NCI-H446 (cell line): Measurements from ENCODE around the gene MYOF.
A peak's percentile ranks its signal among the peaks of the same experiment; 100 is the strongest.
"Not testable (repeated sequence)": the region's sequence is repeated elsewhere in the genome, so short reads cannot be mapped to it uniquely, and the experiment has no call there.

Experiments used
- DNase-seq, 2 experiments: peaks; one replicate each; lab custom pipeline; 2025; lab: John Stamatoyannopoulos, UW

The MYOF gene

DNA sequence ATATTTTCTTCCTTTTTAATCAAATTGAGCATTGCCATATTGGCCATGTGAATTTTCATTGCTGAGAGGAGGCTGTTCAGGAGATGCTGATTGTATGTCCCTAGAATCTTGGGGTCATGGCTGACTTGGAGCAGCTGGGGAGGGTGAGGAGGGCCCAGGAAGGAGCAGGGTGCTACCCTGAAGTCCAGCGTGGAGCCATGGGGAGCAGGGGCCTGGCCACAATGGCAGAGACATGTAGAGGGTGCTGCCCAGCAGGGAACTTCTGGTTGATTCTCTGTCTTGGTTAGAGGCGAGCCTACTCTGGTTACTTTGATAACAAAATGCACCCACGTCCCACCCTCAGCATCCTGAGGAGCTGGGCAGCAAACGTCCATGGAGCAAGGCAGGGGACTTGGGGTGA, 186.0 kb downstream of the MYOF start:
- no peak for DNase-seq

DNA sequence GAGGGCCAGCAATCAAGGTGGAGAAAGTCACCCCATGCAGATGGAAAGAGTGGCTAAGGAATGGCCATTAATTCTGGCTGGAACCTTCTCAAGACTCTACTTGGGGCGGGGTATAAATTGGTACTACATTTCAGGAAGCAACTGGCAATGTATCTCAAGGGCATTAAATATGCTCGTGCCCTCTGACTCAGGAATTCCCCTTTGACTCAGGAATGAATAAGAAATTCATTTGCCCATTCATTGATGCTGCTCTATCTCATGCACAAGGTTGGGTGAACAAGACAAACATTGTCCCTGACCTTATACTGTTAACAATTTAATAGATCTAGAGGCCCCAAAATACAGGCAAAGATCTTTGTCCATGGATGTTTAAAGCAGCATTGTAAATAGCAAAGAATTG, 188.1 kb downstream of the MYOF start:
- DNase-seq = no peak

DNA sequence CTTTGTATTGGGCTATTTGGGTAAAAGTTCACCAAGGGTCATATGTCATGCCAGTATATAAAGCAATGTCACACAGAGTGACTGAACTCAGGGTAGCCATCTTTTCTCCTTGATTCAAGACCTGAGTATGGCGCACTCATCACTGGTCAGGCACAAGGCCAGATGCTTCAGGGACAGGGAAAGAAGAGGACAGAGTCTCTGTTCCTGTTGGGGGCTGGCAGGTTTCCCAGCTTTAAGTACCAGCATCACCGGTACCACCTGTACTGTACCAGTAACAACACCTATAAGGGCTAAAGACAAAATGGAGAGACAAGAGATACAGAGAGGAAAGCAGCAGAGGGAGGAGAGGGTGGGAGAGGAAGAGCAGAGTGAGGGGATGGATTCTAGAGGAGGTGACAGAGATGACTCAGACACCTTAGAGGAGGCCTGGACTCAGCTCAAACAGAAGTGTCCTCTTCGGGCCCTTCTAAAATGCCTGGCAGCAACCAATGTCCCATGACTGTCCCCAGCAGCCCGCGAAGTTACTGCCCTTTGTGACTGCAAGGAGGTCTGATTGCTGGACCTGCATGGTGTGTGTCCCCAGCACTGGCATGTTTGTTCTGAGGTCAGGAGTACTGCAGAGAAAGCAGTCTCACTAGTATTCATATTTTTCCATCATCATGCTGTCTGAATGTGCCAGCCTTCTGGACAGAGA, 191.3 kb downstream of the MYOF start:
- no peak for DNase-seq

GRCh38 chr10:93288679-93289634, 193.2 kb downstream of the MYOF start:
- DNase-seq = peak; percentile 26 to 56

DNA sequence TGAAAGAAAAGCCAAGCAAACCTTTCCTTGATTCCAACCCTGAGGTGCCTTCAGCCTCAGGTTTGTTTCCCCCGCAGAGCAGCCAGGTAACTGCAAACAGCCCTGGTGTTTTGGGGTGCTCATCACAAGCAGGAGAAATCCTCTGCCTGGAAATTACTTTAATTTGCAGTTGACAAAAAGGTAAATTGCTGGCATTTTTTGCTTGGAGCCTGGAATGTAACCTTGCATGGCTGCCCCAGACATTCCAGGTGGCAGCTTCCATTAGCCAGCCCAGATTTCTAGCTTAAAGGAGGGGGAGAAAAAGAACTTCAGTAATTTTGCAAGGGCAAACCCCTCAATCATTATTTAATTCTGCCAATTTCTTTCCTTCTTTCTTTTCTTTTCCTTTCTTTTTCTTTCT, 194.4 kb downstream of the MYOF start:
- no peak for DNase-seq

DNA sequence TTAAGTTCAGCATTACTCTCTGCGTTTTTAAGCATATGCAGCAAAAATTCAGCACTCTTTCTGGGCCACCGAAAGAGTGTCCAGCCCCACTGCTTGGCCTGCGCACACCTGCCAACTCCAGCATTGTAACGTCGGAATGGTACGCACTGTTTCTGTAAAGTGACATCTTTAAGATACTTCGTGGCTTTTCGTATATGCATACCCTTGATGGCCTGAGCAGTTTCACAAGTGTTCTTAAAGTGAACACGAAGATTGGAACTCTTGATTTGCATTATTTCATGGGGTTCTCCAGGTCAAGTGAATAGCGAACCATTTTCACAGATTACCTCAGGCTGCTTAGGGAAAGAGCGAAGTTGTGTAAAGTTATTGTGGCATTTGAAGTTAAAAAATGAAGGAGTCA, 197.9 kb downstream of the MYOF start:
- not testable (repeated sequence) for DNase-seq

DNA sequence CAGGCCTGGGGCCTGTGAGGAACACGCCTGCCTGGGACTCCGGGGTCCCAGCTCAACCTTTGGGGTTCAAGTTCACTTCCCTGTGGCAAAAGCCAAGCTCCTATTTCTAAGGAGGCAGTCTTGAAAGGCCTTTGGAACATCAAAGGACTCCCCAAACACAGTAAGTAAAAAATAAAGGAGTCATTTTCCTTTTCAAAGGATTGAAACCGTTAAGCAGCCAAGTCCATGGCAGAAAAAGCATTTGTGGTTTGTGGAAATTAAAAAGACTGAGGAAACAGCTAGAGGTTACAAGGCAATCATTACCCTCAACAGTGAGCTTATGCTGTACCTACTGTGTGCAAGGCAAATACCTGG, 200.8 kb downstream of the MYOF start:
- no peak for DNase-seq

DNA sequence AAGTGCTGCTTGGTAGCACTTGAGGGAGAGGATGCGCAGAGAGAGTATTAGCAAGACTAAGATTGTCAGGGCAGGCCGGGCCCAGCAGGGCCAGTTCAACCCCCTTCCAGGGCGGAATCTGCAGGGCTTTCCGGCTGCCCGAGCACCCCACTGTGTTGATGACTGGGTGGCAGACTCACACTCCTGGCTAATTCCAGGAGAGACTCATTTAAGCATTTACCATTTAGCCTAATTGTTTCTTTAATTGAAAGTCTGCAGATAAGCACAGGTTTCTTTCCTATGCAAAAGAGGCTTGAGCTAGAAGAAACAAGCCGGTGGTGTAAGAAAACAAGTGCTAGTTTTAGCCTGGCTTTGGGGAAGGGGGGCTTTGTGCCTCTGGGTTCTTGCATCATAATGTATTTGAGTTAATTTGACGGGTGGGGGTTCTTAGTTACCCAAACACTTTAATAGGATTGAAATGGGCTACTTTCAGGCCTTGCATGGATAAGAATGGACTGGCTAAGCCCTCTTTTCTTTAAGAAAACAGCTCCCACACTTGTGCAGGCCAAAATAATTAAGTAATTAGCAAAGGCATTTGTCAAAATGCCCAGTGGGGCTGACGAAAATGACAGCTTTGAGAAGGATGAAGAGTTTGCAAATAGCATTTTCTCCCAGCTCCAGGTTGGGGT, 201.3 kb downstream of the MYOF start:
- no peak for DNase-seq

GRCh38 chr10:93280121-93280698, 201.9 kb downstream of the MYOF start:
- no peak for DNase-seq

- peak in 1 of 2 experiments; percentile 10 for DNase-seq
Measured at GRCh38 chr10:93277360-93277759, 204.8 kb downstream of the MYOF start.

DNA sequence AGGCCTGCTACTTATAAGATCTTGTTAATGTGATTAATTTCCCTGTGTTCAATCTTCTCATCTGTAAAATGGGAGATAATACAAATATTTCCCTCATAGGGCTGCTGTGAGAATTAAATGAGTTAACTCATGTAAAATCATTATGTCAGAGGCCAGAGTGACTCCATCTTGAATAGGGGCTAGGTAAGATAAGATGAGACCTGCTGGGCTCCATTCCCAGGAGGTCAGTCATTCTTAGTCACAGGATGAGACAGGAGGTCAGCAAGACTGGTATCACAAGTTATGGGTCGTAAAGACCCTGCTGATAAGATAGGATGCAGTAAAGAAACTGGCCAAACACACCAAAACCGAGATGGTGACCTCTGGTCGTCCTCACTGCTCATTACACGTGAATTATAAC, 207.7 kb downstream of the MYOF start:
- DNase-seq = no peak

GRCh38 chr10:93272884-93273675, 209.1 kb downstream of the MYOF start:
- no peak for DNase-seq

- DNase-seq = no peak
Measured at GRCh38 chr10:93271347-93271746, 210.8 kb downstream of the MYOF start.

GRCh38 chr10:93269281-93269680, 212.9 kb downstream of the MYOF start:
- no peak for DNase-seq

- DNase-seq = no peak
Measured at GRCh38 chr10:93268021-93268420, 214.1 kb downstream of the MYOF start.

- no peak for DNase-seq
Measured at GRCh38 chr10:93267521-93267920, 214.6 kb downstream of the MYOF start.

DNA sequence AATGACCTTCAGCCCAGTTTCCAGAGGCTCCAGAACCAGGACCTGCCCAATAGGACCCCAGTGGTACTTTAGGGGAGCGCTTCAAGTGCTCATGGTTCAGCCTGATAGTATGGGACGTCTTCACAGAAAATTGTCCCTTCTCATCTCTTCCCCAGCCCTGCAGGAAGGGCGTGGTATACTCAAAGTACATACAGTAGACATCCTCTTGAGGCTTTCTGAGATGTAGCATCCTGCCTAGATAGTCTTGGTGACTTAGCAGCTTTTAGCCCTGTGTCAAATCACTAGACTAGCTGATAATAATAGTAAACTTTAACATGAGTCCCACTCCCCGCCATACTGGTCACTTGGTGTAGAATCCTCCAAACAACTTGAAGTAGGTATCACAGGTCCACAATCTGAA, 215.3 kb downstream of the MYOF start:
- no peak for DNase-seq

DNA sequence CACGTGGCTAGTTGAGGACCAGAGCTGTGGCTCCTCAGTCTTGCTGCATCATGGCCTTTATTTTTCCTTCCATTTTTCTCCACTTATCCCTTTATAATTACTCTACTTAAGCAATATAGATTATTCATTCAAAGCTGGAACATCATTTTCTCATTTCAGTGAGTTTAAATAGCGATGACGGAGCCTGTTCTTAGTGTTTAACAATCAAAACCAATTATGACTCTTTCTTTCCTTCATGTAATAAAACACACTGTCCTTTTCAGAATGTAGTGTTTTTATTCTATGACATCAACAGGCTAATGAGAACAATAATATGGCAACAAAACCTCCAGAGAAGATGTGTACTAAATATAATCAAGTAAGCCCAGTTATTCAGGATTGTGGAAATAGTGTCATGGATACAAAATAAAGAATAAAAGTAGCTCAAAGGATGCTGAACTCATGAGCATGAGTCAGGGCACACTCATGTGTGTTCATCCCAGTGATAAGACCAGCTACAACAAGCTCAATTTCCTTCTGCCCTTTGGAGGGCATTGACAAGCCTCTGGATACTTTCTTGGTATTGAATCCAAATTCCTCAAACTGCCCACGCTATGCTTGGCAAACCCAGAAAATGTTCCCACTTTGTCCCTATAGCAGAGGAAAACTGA, 220.0 kb downstream of the MYOF start:
- no peak for DNase-seq

GRCh38 chr10:93261089-93261488, 221.0 kb downstream of the MYOF start:
- no peak for DNase-seq

DNA sequence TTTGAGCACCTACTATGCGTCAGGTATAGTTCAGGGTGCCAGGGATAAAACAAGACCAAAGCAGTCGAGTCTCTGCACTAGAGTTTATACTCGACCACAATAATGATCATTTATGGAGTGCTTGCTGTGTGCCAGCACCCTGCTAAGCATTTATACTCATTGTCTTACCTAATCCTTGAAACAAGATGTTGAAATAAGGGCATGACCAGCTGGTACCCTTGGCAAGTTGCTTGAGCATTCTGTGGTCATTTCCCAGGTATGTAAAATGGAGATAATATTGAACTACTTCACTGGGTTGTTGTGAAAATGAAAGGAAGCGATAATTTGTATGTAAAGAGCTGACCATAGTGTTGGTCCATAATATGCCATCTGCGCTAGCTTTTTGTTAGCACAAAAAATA, 223.0 kb downstream of the MYOF start:
- no peak for DNase-seq
